Urothelium cell line (cell line): Measurements from ENCODE around the gene FASTK.

ENCODE experiments used
- DNase-seq: peaks from one replicate; pipeline ENCODE4 v3.0.0; 2011; ENCODE audit warnings: low spot score, mixed read lengths
- FAIRE-seq: peaks from 2 replicates; lab custom pipeline; 2011; peaks lifted over from hg19 to GRCh38; lab: Jason Lieb, UNC

FASTK gene

GRCh38 chr7:151083071-151083823 is 2.6 kb upstream of the FASTK start, which contains the start of gene TMUB1:
Gene TMUB1, minus strand, starts transcription at chr7:151083493. Its CDS starts 930 bp downstream, at chr7:151082563.
- DNase-seq (no peak), FAIRE-seq (no peak)

GRCh38 chr7:151082141-151083070 is 1.8 kb upstream of the FASTK start:
- DNase-seq (no peak), FAIRE-seq (no peak)

- DNase-seq = no peak
- no peak for FAIRE-seq
These were observed 827 bp upstream of the FASTK start for GRCh38 chr7:151081170-151082101.

GRCh38 chr7:151080067-151080521 is 515 bp downstream of the FASTK start:
- FAIRE-seq (no peak), DNase-seq (no peak)

- DNase-seq (no peak), FAIRE-seq (no peak)
These were observed 1.3 kb downstream of the FASTK start for GRCh38 chr7:151079199-151079910.

GRCh38 chr7:151078233-151079040 is 2.2 kb downstream of the FASTK start:
- FAIRE-seq (no peak), DNase-seq (no peak)

- DNase-seq (no peak), FAIRE-seq (no peak)
These were observed 2.8 kb downstream of the FASTK start for GRCh38 chr7:151077705-151078232.

- DNase-seq (no peak), FAIRE-seq (no peak)
These were observed 3.5 kb downstream of the FASTK start for GRCh38 chr7:151076863-151077704.

GRCh38 chr7:151075978-151076426 is 4.6 kb downstream of the FASTK start:
- FAIRE-seq = no peak

GRCh38 chr7:151075662-151075971 is 5.0 kb downstream of the FASTK start:
- DNase-seq (no peak), FAIRE-seq (no peak)

More at GRCh38 chr7:151075978-151076426, 4.6 kb downstream of the FASTK start:
- no peak for DNase-seq

GRCh38 chr7:151074817-151075661 is 5.6 kb downstream of the FASTK start:
- no peak for DNase-seq
- FAIRE-seq = no peak

- FAIRE-seq (no peak), DNase-seq (no peak)
These were observed 6.6 kb downstream of the FASTK start for GRCh38 chr7:151073990-151074389.

GRCh38 chr7:151071032-151071866 is 9.4 kb downstream of the FASTK start:
- FAIRE-seq (no peak), DNase-seq (no peak)

- no peak for DNase-seq
- FAIRE-seq = no peak
These were observed 10.0 kb downstream of the FASTK start for GRCh38 chr7:151070574-151070960.

- no peak for FAIRE-seq
- DNase-seq = no peak
These were observed 10.6 kb downstream of the FASTK start for GRCh38 chr7:151069841-151070573.
